ENCODE data around the gene DHRSX.

- TF ChIP-seq ZBTB49 (CRISPR knock-in tag; IDR thresholded peaks at IDR 0.05; ENCODE audit: borderline replicate concordance) (no peak), RAD21 (CRISPR knock-in tag; conservative IDR thresholded peaks at IDR 0.05 in 1 of 2, IDR thresholded peaks at IDR 0.05 in 1 of 2) (no peak), MAX (CRISPR knock-in tag; IDR thresholded peaks at IDR 0.05) (no peak), EHMT2 (IDR thresholded peaks at IDR 0.05) (no peak), EZH2 (IDR thresholded peaks at IDR 0.05; ENCODE audit: borderline replicate concordance, low read depth, low read length) (no peak), SIN3A (IDR thresholded peaks at IDR 0.05; ENCODE audit: borderline replicate concordance in 2 of 2, control insufficient read depth in 1 of 2, low read depth in 2 of 2, low read length in 2 of 2) (no peak), POLR2AphosphoS2 (IDR thresholded peaks at IDR 0.05; ENCODE audit: low read length) (no peak), CBX3 (IDR thresholded peaks at IDR 0.05; ENCODE audit: borderline replicate concordance in 1 of 2, low read length in 2 of 2) (no peak)
These were observed 82.8 kb downstream of the DHRSX start for GRCh38 chrX:2418000-2418399.
